ENCODE results near the gene APLP2. TPM values are rescaled to one million over a fixed set of nuclear protein-coding genes. Genes with fewer than 3 reads are reported as not detected.
A peak's percentile ranks its signal among the peaks of the same experiment; 100 is the strongest.

The APLP2 gene
- total and polyA plus RNA-seq, 9 of the 15 experiments (the other 6 are each of a cell fraction or from before 2014, with no cell fraction given) = 17.4 to 164 (median 118) TPM

DNA sequence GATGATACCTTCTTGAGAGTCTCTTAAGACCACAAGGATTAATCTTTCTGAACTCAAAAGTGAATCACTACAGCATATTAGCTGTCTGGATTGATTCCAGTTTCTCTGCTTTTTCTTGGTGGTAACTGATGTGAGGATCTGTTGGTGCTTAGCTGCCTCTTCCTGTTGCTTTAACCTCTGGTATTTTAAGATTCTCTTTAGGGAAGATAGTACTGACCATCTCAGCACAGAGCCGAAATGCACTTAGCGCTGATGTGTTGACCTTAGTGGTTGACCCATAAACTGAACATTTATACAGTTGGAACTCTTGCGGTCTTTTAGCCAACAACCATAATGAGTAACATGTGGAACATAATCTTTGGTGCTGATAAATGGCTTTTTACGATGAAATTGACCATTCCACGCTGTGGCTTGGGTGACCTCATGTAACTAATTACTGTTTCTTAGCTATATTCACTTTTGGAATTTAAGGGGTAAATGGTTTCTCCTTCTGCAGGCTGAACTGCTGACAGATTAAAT is 33.7 kb downstream of the APLP2 start (continued):
- TF ChIP-seq DNMT1 (IDR thresholded peaks at IDR 0.05) (no peak), ESRRA (IDR thresholded peaks at IDR 0.05; ENCODE audit: borderline replicate concordance, low read depth) (peak; percentile 86), KDM2B (CRISPR knock-in tag; IDR thresholded peaks at IDR 0.05) (no peak), ZKSCAN1 (IDR thresholded peaks at IDR 0.05; ENCODE audit: low read depth, low read length) (no peak), CXXC5 (CRISPR knock-in tag; IDR thresholded peaks at IDR 0.05) (peak; percentile 52), SMAD2 (IDR thresholded peaks at IDR 0.05; ENCODE audit: low read depth, low read length) (no peak), GATA2 (CRISPR knock-in tag; IDR thresholded peaks at IDR 0.05) (no peak), RNF2 (IDR thresholded peaks at IDR 0.05) (peak; percentile 34; the same call in 1 of the 2 replicates), NEUROD1 (IDR thresholded peaks at IDR 0.05; ENCODE audit: borderline replicate concordance, low read depth, low read length, partially characterized antibody) (no peak), ZNF347 (CRISPR knock-in tag; IDR thresholded peaks at IDR 0.05; ENCODE audit: low read depth) (no peak), SMARCE1 (IDR thresholded peaks at IDR 0.05) (peak; percentile 20; the same call in 1 of the 2 replicates), HSF4 (CRISPR knock-in tag; IDR thresholded peaks at IDR 0.05; ENCODE audit: borderline replicate concordance) (no peak), EWSR1 (IDR thresholded peaks at IDR 0.05; ENCODE audit: borderline replicate concordance, low read depth, partially characterized antibody) (no peak), FOXJ2 (tag; IDR thresholded peaks at IDR 0.05) (no peak), STAT5A (IDR thresholded peaks at IDR 0.05; ENCODE audit: borderline replicate concordance, low read length) (0 out of 2 replicates have a peak, but pooled peaks have one; percentile 36), NFIC (IDR thresholded peaks at IDR 0.05) (no peak), CTBP1 (IDR thresholded peaks at IDR 0.05; ENCODE audit: borderline replicate concordance) (0 out of 2 replicates have a peak, but pooled peaks have one; percentile 14)
- TF ChIP-seq, protein P1, sequence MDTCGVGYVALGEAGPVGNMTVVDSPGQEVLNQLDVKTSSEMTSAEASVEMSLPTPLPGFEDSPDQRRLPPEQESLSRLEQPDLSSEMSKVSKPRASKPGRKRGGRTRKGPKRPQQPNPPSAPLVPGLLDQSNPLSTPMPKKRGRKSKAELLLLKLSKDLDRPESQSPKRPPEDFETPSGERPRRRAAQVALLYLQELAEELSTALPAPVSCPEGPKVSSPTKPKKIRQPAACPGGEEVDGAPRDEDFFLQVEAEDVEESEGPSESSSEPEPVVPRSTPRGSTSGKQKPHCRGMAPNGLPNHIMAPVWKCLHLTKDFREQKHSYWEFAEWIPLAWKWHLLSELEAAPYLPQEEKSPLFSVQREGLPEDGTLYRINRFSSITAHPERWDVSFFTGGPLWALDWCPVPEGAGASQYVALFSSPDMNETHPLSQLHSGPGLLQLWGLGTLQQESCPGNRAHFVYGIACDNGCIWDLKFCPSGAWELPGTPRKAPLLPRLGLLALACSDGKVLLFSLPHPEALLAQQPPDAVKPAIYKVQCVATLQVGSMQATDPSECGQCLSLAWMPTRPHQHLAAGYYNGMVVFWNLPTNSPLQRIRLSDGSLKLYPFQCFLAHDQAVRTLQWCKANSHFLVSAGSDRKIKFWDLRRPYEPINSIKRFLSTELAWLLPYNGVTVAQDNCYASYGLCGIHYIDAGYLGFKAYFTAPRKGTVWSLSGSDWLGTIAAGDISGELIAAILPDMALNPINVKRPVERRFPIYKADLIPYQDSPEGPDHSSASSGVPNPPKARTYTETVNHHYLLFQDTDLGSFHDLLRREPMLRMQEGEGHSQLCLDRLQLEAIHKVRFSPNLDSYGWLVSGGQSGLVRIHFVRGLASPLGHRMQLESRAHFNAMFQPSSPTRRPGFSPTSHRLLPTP (IDR thresholded peaks at IDR 0.05; ENCODE audit: borderline replicate concordance, extremely low read depth, insufficient read length) = no peak
- TF ChIP-seq, protein P2, sequence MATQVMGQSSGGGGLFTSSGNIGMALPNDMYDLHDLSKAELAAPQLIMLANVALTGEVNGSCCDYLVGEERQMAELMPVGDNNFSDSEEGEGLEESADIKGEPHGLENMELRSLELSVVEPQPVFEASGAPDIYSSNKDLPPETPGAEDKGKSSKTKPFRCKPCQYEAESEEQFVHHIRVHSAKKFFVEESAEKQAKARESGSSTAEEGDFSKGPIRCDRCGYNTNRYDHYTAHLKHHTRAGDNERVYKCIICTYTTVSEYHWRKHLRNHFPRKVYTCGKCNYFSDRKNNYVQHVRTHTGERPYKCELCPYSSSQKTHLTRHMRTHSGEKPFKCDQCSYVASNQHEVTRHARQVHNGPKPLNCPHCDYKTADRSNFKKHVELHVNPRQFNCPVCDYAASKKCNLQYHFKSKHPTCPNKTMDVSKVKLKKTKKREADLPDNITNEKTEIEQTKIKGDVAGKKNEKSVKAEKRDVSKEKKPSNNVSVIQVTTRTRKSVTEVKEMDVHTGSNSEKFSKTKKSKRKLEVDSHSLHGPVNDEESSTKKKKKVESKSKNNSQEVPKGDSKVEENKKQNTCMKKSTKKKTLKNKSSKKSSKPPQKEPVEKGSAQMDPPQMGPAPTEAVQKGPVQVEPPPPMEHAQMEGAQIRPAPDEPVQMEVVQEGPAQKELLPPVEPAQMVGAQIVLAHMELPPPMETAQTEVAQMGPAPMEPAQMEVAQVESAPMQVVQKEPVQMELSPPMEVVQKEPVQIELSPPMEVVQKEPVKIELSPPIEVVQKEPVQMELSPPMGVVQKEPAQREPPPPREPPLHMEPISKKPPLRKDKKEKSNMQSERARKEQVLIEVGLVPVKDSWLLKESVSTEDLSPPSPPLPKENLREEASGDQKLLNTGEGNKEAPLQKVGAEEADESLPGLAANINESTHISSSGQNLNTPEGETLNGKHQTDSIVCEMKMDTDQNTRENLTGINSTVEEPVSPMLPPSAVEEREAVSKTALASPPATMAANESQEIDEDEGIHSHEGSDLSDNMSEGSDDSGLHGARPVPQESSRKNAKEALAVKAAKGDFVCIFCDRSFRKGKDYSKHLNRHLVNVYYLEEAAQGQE (IDR thresholded peaks at IDR 0.05; ENCODE audit: borderline replicate concordance) = no peak
- TF ChIP-seq, protein P2 (CRISPR knock-in tag; IDR thresholded peaks at IDR 0.05; ENCODE audit: low read depth) = no peak
